ENCODE results near the gene TSPO2. TPM values are rescaled to one million over a fixed set of nuclear protein-coding genes. Genes with fewer than 3 reads are reported as not detected.

Gene TSPO2
- total and polyA plus RNA-seq, 12 donors = 0.44 TPM; not detected in 11

DNA sequence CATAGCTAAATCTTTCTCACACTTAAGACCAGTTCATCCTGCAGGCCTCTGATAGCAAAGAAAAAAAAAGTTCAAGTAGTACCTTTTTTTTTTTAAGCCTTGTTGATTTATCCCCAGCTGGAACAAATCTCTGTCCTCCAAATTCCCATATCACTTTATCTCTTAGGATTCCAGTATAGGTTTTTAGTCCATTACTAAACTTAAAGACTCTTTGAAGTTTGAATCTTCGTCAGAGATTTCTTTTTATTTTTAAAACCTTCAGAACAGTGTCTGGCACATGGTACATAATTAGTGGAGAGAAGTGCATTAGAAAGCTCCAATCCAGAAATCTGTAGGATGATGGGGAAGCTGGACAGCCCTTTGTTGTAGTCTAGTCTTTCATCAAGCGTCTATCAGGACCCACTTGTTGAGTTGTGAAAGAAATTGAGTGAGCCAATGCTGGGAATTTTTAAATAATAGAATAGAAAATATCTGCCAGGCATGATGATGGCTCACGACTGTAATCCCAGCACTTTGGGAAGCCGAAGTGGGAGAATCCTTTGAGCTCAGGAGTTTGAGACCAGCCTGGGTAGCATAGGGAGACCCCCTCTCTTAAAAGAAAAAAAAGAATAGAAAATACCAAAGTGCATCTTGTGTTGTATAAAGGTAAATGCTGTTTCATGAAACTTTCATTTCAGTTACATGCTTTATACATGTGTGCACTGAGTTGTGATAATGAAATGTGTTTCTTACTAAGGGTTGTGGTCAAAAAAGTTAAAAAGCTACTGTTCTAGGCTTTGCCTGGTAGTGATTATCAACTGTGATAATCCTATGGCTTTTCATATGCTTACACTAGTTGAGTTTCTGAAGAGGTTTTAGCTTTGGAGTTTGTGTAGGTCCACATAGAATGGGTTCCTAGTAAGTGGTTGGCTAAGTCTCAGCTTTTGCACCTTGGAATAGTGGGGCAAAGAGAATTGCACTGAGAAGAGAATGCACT lies 33.7 kb downstream of the TSPO2 start:
- no peak overlapping the region for H3K27ac ChIP-seq
- peaks cover 14 to 20% of the 10 kb centered on the region in 2 donors for H3K4me1 ChIP-seq (replicated peaks in 1 of 2)
- no peak overlapping the region for H3K4me3 ChIP-seq
- no peaks in the 10 kb centered on the region for H3K9me3 ChIP-seq (replicated peaks in 1 of 3)
- no peak for DNase-seq
- intact Hi-C loops (cut with DNase I) = no loop called here
- TF ChIP-seq, protein P1, sequence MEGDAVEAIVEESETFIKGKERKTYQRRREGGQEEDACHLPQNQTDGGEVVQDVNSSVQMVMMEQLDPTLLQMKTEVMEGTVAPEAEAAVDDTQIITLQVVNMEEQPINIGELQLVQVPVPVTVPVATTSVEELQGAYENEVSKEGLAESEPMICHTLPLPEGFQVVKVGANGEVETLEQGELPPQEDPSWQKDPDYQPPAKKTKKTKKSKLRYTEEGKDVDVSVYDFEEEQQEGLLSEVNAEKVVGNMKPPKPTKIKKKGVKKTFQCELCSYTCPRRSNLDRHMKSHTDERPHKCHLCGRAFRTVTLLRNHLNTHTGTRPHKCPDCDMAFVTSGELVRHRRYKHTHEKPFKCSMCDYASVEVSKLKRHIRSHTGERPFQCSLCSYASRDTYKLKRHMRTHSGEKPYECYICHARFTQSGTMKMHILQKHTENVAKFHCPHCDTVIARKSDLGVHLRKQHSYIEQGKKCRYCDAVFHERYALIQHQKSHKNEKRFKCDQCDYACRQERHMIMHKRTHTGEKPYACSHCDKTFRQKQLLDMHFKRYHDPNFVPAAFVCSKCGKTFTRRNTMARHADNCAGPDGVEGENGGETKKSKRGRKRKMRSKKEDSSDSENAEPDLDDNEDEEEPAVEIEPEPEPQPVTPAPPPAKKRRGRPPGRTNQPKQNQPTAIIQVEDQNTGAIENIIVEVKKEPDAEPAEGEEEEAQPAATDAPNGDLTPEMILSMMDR (IDR thresholded peaks at IDR 0.05) = no peak
- TF ChIP-seq POLR2A (IDR thresholded peaks at IDR 0.05) = no peak
- H3K36me3 ChIP-seq (replicated peaks in 1 of 2) = peaks cover 0 to 18% of the 10 kb centered on the region in 2 donors
- WGBS, 4 donors = 85 to 89% (median 86%) methylated on average over 4 of the region's 4 CpGs
- no peaks in the 10 kb centered on the region for H3K27me3 ChIP-seq

DNA sequence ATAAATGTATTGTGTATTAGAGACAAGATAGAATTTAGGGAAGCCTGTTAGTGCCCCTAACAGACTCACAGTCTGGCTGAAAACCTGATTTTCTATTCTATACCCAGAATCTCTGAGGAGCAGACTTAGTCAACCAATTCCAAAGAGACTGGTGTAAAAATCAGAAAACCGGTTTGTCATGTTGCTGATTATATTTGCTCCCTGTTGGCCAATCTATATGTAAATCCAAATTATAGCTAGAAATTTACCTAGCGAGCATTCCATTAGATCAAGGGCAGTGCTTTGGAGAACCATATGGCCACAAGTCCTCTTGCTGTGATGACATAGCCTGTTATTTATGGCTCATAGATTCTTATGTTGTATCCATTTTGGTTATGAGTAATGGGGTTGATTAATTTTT lies 35.3 kb downstream of the TSPO2 start:
- no peak for TF ChIP-seq POLR2A (IDR thresholded peaks at IDR 0.05)
- TF ChIP-seq, protein P1 (IDR thresholded peaks at IDR 0.05) = no peak
- Histone ChIP-seq H3K4me3 (no peak overlapping the region), H3K36me3 (replicated peaks in 1 of 2) (peaks cover 0 to 31% of the 10 kb centered on the region in 2 donors), H3K27ac (no peak overlapping the region), H3K27me3 (no peaks in the 10 kb centered on the region), H3K4me1 (replicated peaks in 1 of 2) (peaks cover 11 to 17% of the 10 kb centered on the region in 2 donors), H3K9me3 (replicated peaks in 1 of 3) (no peaks in the 10 kb centered on the region)
- WGBS, 4 donors = 93 to 96% (median 94%) methylated on average over 2 of the region's 2 CpGs
- no peak for DNase-seq
- intact Hi-C loops (cut with DNase I) = no loop called here

DNA sequence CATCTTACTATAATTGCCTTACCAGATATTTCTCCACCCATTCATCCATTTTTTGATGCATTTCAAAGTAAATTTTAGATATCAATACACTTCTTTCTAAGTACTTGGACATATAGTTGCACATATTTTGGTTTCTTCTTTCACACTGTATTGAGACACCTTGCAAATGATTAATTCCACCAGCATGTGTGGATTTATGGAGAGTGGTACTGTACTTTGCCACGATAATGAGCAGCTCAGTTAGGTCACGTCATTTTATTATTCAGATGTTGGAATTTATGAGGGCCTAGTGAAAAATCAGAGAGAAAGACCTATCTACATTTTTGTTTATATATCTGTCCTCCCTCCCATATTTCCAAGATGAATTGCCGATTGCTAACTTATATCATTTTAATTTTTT lies 35.8 kb downstream of the TSPO2 start:
- H3K27me3 ChIP-seq = no peaks in the 10 kb centered on the region
- intact Hi-C loops (cut with DNase I) = no loop called here
- TF ChIP-seq POLR2A (IDR thresholded peaks at IDR 0.05) = no peak
- WGBS, 4 donors = 86 to 94% (median 92%) methylated on average over 3 of the region's 3 CpGs
- peaks cover 11 to 17% of the 10 kb centered on the region in 2 donors for H3K4me1 ChIP-seq (replicated peaks in 1 of 2)
- H3K4me3 ChIP-seq = no peak overlapping the region
- H3K36me3 ChIP-seq (replicated peaks in 1 of 2) = peaks cover 0 to 31% of the 10 kb centered on the region in 2 donors
- H3K27ac ChIP-seq = no peak overlapping the region
- no peaks in the 10 kb centered on the region for H3K9me3 ChIP-seq (replicated peaks in 1 of 3)
- no peak for DNase-seq

DNA sequence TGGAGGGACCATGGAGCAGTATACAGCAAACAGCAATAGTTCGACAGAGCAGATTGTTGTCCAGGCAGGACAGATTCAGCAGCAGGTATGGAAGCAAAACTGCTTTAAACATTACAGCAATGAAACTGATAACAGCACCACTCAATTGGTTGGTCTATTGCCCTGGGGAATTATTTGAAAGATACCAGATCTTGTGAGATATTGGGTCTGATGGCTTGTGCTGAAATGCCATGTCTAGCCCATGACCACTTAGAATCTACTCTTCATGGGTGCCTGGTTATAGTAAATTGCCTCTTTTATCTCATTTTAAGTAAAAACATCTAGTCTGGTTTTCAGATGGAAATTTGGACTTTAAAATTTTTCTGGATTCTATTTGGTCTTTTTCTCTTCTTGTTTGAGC lies 36.8 kb downstream of the TSPO2 start:
- Histone ChIP-seq H3K36me3 (replicated peaks in 1 of 2) (peaks cover 0 to 36% of the 10 kb centered on the region in 2 donors), H3K4me1 (replicated peaks in 1 of 2) (peaks cover 10 to 15% of the 10 kb centered on the region in 2 donors), H3K27me3 (no peaks in the 10 kb centered on the region), H3K9me3 (replicated peaks in 1 of 3) (no peaks in the 10 kb centered on the region), H3K4me3 (no peak overlapping the region), H3K27ac (no peak overlapping the region)
- TF ChIP-seq, protein P1 (IDR thresholded peaks at IDR 0.05) = no peak
- no peak for TF ChIP-seq POLR2A (IDR thresholded peaks at IDR 0.05)
- intact Hi-C loops (cut with DNase I) = no loop called here
- no peak for DNase-seq
- 88 to 95% (median 93%) methylated on average over 1 of the region's 1 CpG for WGBS, 4 donors
